BJ (cell line): ENCODE data around the gene TCN1. TPM values are rescaled to one million over a fixed set of nuclear protein-coding genes. Genes with fewer than 3 reads are reported as not detected.

ENCODE experiments used
- CTCF ChIA-PET: fragments of 350-600 bp; formaldehyde crosslinking; extraction: SDS; loops from one replicate; lab custom pipeline; 2021; ENCODE audit warnings: antibody characterized with exemption, inconsistent platforms; lab: Yijun Ruan, JAX
- POLR2A ChIA-PET: fragments of 300-600 bp; sonication (Branson Sonifier 250); formaldehyde crosslinking; extraction: SDS; loops from one replicate; lab custom pipeline; 2021; ENCODE audit warnings: antibody characterized with exemption; lab: Charles Lee
- DNase-seq: peaks from one replicate; pipeline ENCODE4 v3.0.0-alpha.2; 2011; ENCODE audit warnings: low read depth
- H3K27me3 ChIP-seq: 2 replicates; pipeline ENCODE4 v1.6.0; 2011; ENCODE audit warnings: low read length; ENCODE audit not compliant: control insufficient read depth, insufficient read depth
- H3K36me3 ChIP-seq: 2 replicates; pipeline ENCODE4 v1.5.1; 2011; ENCODE audit warnings: low read length; ENCODE audit not compliant: control insufficient read depth, insufficient read depth
- H3K4me3 ChIP-seq: 2 replicates; pipeline ENCODE4 v1.5.1; 2011; ENCODE audit warnings: low read depth, mild to moderate bottlenecking, control low read depth, low read length
- CTCF ChIP-seq: IDR thresholded peaks from 2 replicates; pipeline ENCODE4 v1.5.1; 2011; ENCODE audit warnings: low read depth, mild to moderate bottlenecking, control low read depth, inconsistent platforms, low read length, moderate library complexity; ENCODE audit not compliant: insufficient read depth
- polyA plus RNA-seq: library from polyadenylated mRNA; depleted of rRNA; stranded (reverse); fragments of >200 nt; gene quantifications from 2 replicates; pipeline ENCODE4 v1.2.3, GENCODE V29; 2011

The TCN1 gene
- polyA plus RNA-seq, 1 experiment: not detected

DNA sequence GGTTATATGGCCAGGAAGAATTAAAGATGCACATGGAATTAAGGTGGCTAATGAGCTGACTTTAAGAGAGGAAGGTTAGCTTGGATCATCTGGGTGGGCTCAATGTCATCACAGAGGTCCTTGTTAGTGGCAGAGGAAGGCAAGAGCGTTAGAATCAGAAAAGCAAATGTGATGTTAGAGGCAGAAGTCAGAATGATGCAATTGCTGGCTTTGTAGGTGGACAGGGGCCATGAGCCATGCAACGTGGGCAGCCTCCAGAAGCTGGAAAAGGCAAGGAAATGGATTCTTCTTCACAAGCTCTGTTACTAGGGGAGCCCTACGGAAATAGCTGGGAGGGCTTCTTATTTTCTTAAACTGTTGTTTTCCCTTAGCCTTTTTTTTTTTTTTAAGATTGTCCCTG is 18.7 kb downstream of the TCN1 start:
- POLR2A ChIA-PET: no interaction called here
- no peak overlapping the region for H3K4me3 ChIP-seq
- CTCF ChIA-PET: interaction anchor here (1.7 kb wide), 1 partner anchor 10 kb away, joined by 4 read pairs; no protein-coding TSS in a partner anchor
- DNase-seq: no peak
- H3K36me3 ChIP-seq: no peaks in the 10 kb centered on the region
- H3K27me3 ChIP-seq: no peaks in the 10 kb centered on the region
- TF ChIP-seq CTCF: no peak

DNA sequence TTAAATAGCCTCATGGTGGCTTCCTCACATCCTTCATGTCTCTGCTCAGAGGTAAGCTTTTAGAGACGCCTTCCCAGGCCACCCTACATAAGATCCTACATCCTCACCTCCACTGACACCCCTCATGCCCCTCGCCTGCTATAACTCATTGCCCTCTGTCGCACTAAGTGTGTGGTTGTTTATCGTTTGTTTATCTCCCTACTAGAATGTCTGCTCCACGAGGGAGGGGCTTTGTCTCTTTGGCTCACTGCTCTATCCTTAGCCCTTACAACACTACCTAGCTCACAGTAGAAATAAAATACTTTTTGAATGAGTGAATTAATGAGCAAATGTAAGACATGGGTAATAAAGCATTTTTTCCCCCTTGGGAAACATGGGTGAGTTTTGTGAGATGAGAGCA is 19.7 kb downstream of the TCN1 start:
- no peak for DNase-seq
- H3K36me3 ChIP-seq: no peaks in the 10 kb centered on the region
- H3K27me3 ChIP-seq: no peaks in the 10 kb centered on the region
- POLR2A ChIA-PET: no interaction called here
- no peak overlapping the region for H3K4me3 ChIP-seq
- CTCF ChIA-PET: interaction anchor here (1.7 kb wide), 1 partner anchor 8 kb away, joined by 4 read pairs; no protein-coding TSS in a partner anchor
- no peak for TF ChIP-seq CTCF

DNA sequence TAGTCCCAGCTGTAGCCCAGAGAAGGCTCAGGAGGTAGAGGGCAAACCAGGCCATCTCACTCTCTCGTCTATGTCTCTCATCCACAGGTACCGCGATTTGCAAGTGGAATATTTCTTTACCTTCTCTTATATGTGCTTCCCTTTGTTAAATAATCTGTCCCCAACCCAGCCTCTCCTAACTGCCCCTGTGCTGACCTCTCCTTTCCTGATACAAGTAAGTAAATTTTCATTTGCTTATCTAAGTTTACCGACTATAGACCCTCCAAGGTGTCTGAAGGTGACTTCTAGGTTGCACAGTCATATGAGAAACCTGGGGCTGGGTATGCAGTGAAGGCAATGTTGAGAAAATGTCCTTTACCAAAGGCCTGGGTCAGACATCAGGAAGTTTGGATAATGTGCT is 20.9 kb downstream of the TCN1 start, which contains the start of gene CBLIF:
Gene CBLIF (minus strand): TSS at position 101 of the 400 bp plus-strand sequence. CDS start 46 bp downstream, at position 55.
- Histone ChIP-seq H3K4me3 (no peak within 1 kb of the TSS), H3K36me3 (no peaks in the 10 kb centered on the region), H3K27me3 (no peaks in the 10 kb centered on the region)
- DNase-seq: no peak
- CTCF ChIA-PET: interaction anchor here (1.4 kb wide), 1 partner anchor 23 kb away, joined by 3 read pairs; no protein-coding TSS in a partner anchor
- POLR2A ChIA-PET: no interaction called here
- no peak for TF ChIP-seq CTCF

- Histone ChIP-seq H3K27me3 (no peaks in the 10 kb centered on the region), H3K4me3 (no peak overlapping the region), H3K36me3 (no peaks in the 10 kb centered on the region)
- CTCF ChIA-PET: interaction anchor here (0.8 kb wide), 1 partner anchor 10 kb away, joined by 3 read pairs; no protein-coding TSS in a partner anchor
- no peak for TF ChIP-seq CTCF
- DNase-seq: no peak
- POLR2A ChIA-PET: no interaction called here
These were observed 24.0 kb downstream of the TCN1 start for GRCh38 chr11:59842316-59842715.

DNA sequence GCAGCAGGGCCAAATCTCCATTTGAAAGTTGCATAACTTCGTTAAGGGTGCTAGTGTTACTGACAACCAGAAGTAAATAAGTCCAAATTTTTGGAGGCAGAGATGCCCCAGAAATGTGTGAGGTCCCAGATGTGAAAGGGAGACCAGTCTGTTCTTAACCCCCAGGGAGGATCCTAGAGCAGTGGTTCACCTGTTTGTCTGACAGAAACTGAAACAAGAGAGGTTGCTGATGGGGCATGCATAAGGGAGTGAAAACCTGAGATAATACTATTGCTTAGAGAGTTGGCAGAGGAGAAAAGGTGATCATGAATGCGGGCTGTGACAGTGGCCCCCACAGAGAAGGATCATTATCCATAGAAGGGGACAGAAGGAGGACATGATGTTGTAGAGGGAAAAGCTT is 24.8 kb downstream of the TCN1 start:
- H3K27me3 ChIP-seq: no peaks in the 10 kb centered on the region
- no peak for TF ChIP-seq CTCF
- no peak for DNase-seq
- no peaks in the 10 kb centered on the region for H3K36me3 ChIP-seq
- POLR2A ChIA-PET: no interaction called here
- no peak overlapping the region for H3K4me3 ChIP-seq
- CTCF ChIA-PET: interaction anchor here (0.8 kb wide), 1 partner anchor 11 kb away, joined by 3 read pairs; no protein-coding TSS in a partner anchor
